ENCODE results near the gene P2RY8. TPM values are rescaled to one million over a fixed set of nuclear protein-coding genes. Genes with fewer than 3 reads are reported as not detected.

P2RY8 gene
- total RNA-seq, 1 donor from 2014 or later, result not detected

GRCh38 chrX:1440506-1440905 lies 96.5 kb downstream of the P2RY8 start:
- peaks cover 10% of the 10 kb centered on the region for H3K27me3 Mint-ChIP-seq (ENCODE audit: unreplicated experiment)
- TF ChIP-seq CTCF (IDR thresholded peaks at IDR 0.05; ENCODE audit: unreplicated experiment), result no peak
- no peak overlapping the region for H3K27ac Mint-ChIP-seq (ENCODE audit: unreplicated experiment)
- H3K4me3 Mint-ChIP-seq (ENCODE audit: unreplicated experiment), result no peak overlapping the region
- H3K9me3 Mint-ChIP-seq (ENCODE audit: unreplicated experiment), result peaks cover 15% of the 10 kb centered on the region
- H3K36me3 Mint-ChIP-seq (ENCODE audit: low read depth, unreplicated experiment), result peaks cover 39% of the 10 kb centered on the region
- no peaks in the 10 kb centered on the region for H3K4me1 Mint-ChIP-seq (ENCODE audit: unreplicated experiment)
- DNase-seq (ENCODE audit: low spot score), result no peak

GRCh38 chrX:1435241-1435895 lies 101.6 kb downstream of the P2RY8 start:
- no peak overlapping the region for H3K27ac Mint-ChIP-seq (ENCODE audit: unreplicated experiment)
- H3K36me3 Mint-ChIP-seq (ENCODE audit: low read depth, unreplicated experiment), result peaks cover 19% of the 10 kb centered on the region
- H3K9me3 Mint-ChIP-seq (ENCODE audit: unreplicated experiment), result no peaks in the 10 kb centered on the region
- peaks cover 6% of the 10 kb centered on the region for H3K27me3 Mint-ChIP-seq (ENCODE audit: unreplicated experiment)
- H3K4me1 Mint-ChIP-seq (ENCODE audit: unreplicated experiment), result no peaks in the 10 kb centered on the region
- no peak for DNase-seq (ENCODE audit: low spot score)
- H3K4me3 Mint-ChIP-seq (ENCODE audit: unreplicated experiment), result no peak overlapping the region
- TF ChIP-seq CTCF (IDR thresholded peaks at IDR 0.05; ENCODE audit: unreplicated experiment), result no peak

- H3K4me3 Mint-ChIP-seq (ENCODE audit: unreplicated experiment), result no peak overlapping the region
- no peak for TF ChIP-seq CTCF (IDR thresholded peaks at IDR 0.05; ENCODE audit: unreplicated experiment)
- peaks cover 6% of the 10 kb centered on the region for H3K27me3 Mint-ChIP-seq (ENCODE audit: unreplicated experiment)
- H3K4me1 Mint-ChIP-seq (ENCODE audit: unreplicated experiment), result no peaks in the 10 kb centered on the region
- DNase-seq (ENCODE audit: low spot score), result no peak
- no peak overlapping the region for H3K27ac Mint-ChIP-seq (ENCODE audit: unreplicated experiment)
- H3K36me3 Mint-ChIP-seq (ENCODE audit: low read depth, unreplicated experiment), result peaks cover 19% of the 10 kb centered on the region
- H3K9me3 Mint-ChIP-seq (ENCODE audit: unreplicated experiment), result no peaks in the 10 kb centered on the region
Measured at GRCh38 chrX:1434871-1435240, 102.1 kb downstream of the P2RY8 start.

- Mint-ChIP-seq H3K27me3 (ENCODE audit: unreplicated experiment) (peaks cover 6% of the 10 kb centered on the region), H3K9me3 (ENCODE audit: unreplicated experiment) (no peaks in the 10 kb centered on the region), H3K27ac (ENCODE audit: unreplicated experiment) (no peak overlapping the region), H3K4me3 (ENCODE audit: unreplicated experiment) (no peak overlapping the region), H3K4me1 (ENCODE audit: unreplicated experiment) (no peaks in the 10 kb centered on the region), H3K36me3 (ENCODE audit: low read depth, unreplicated experiment) (peaks cover 19% of the 10 kb centered on the region)
- no peak for DNase-seq (ENCODE audit: low spot score)
- TF ChIP-seq CTCF (IDR thresholded peaks at IDR 0.05; ENCODE audit: unreplicated experiment), result no peak
Measured at GRCh38 chrX:1433646-1434357, 103.2 kb downstream of the P2RY8 start.

- H3K4me1 Mint-ChIP-seq (ENCODE audit: unreplicated experiment), result no peaks in the 10 kb centered on the region
- no peak for TF ChIP-seq CTCF (IDR thresholded peaks at IDR 0.05; ENCODE audit: unreplicated experiment)
- no peak overlapping the region for H3K27ac Mint-ChIP-seq (ENCODE audit: unreplicated experiment)
- no peak for DNase-seq (ENCODE audit: low spot score)
- H3K4me3 Mint-ChIP-seq (ENCODE audit: unreplicated experiment), result no peak overlapping the region
- peaks cover 2% of the 10 kb centered on the region for H3K27me3 Mint-ChIP-seq (ENCODE audit: unreplicated experiment)
- peaks cover 9% of the 10 kb centered on the region for H3K36me3 Mint-ChIP-seq (ENCODE audit: low read depth, unreplicated experiment)
- peaks cover 3% of the 10 kb centered on the region for H3K9me3 Mint-ChIP-seq (ENCODE audit: unreplicated experiment)
Measured at GRCh38 chrX:1430451-1430850, 106.5 kb downstream of the P2RY8 start.
